Parathyroid adenoma (tissue), 2 donors: ENCODE data around the gene AACS.

ENCODE experiments used
- H2AFZ ChIP-seq: fragments of 300-600 bp; sonication (generic); one replicate; pipeline ENCODE4 v1.7.0; 2017; ENCODE audit warnings: antibody characterized with exemption, mild to moderate bottlenecking
- H3K27ac ChIP-seq: fragments of 300-600 bp; sonication (generic); one replicate; pipeline ENCODE4 v1.7.0; 2017
- H3K27me3 ChIP-seq: fragments of 300-600 bp; sonication (generic); one replicate; pipeline ENCODE4 v1.7.0; 2017; ENCODE audit warnings: low read length; ENCODE audit not compliant: control insufficient read depth, insufficient read depth
- H3K36me3 ChIP-seq: fragments of 300-600 bp; sonication (generic); one replicate; pipeline ENCODE4 v1.7.0; 2017; ENCODE audit warnings: low read length; ENCODE audit not compliant: control insufficient read depth, insufficient read depth
- H3K4me1 ChIP-seq: fragments of 300-600 bp; sonication (generic); one replicate; pipeline ENCODE4 v1.7.0; 2017; ENCODE audit warnings: control low read depth
- H3K4me2 ChIP-seq: fragments of 300-600 bp; sonication (generic); one replicate; pipeline ENCODE4 v1.7.0; 2017; ENCODE audit warnings: low read length
- H3K4me3 ChIP-seq: fragments of 300-600 bp; sonication (generic); one replicate; pipeline ENCODE4 v1.7.0; 2017; ENCODE audit warnings: low read depth, low read length
- H3K79me2 ChIP-seq: fragments of 300-600 bp; sonication (generic); one replicate; pipeline ENCODE4 v1.7.0; 2017; ENCODE audit warnings: control low read depth
- H3K9ac ChIP-seq: fragments of 300-600 bp; sonication (generic); one replicate; pipeline ENCODE4 v1.7.0; 2017; ENCODE audit warnings: mild to moderate bottlenecking
- H3K9me3 ChIP-seq: fragments of 300-600 bp; sonication (generic); one replicate; pipeline ENCODE4 v1.7.0; 2017; ENCODE audit warnings: low read length; ENCODE audit not compliant: control insufficient read depth
- CTCF ChIP-seq: fragments of 300-600 bp; sonication (generic); IDR thresholded peaks from one replicate; pipeline ENCODE4 v1.7.0; 2017; ENCODE audit warnings: antibody characterized with exemption, mild to moderate bottlenecking
- donor health status: primary hyperparathyroidism.

AACS gene

GRCh38 chr12:125149160-125150108 is 84.2 kb downstream of the AACS start:
- TF ChIP-seq CTCF, result no peak
- Histone ChIP-seq H3K4me1 (no peaks in the 10 kb centered on the region), H3K36me3 (no peaks in the 10 kb centered on the region), H3K27ac (no peak overlapping the region), H3K4me2 (no peak overlapping the region), H3K79me2 (no peaks in the 10 kb centered on the region), H3K9me3 (no peaks in the 10 kb centered on the region), H3K9ac (no peak overlapping the region), H3K27me3 (no peaks in the 10 kb centered on the region), H2AFZ (no peak overlapping the region), H3K4me3 (no peak overlapping the region)

GRCh38 chr12:125151284-125151683 is 86.0 kb downstream of the AACS start:
- no peak overlapping the region for H3K9ac ChIP-seq
- H3K27ac ChIP-seq, result no peak overlapping the region
- H3K9me3 ChIP-seq, result no peaks in the 10 kb centered on the region
- TF ChIP-seq CTCF, result no peak
- no peak overlapping the region for H2AFZ ChIP-seq
- H3K79me2 ChIP-seq, result no peaks in the 10 kb centered on the region
- no peak overlapping the region for H3K4me2 ChIP-seq
- no peaks in the 10 kb centered on the region for H3K27me3 ChIP-seq
- no peak overlapping the region for H3K4me3 ChIP-seq
- H3K36me3 ChIP-seq, result no peaks in the 10 kb centered on the region
- no peaks in the 10 kb centered on the region for H3K4me1 ChIP-seq

GRCh38 chr12:125152463-125152862 is 87.2 kb downstream of the AACS start:
- H3K9me3 ChIP-seq, result no peaks in the 10 kb centered on the region
- no peak overlapping the region for H3K9ac ChIP-seq
- H3K36me3 ChIP-seq, result no peaks in the 10 kb centered on the region
- TF ChIP-seq CTCF, result no peak
- no peak overlapping the region for H3K4me3 ChIP-seq
- no peak overlapping the region for H2AFZ ChIP-seq
- no peaks in the 10 kb centered on the region for H3K27me3 ChIP-seq
- no peaks in the 10 kb centered on the region for H3K79me2 ChIP-seq
- no peak overlapping the region for H3K4me2 ChIP-seq
- H3K4me1 ChIP-seq, result no peaks in the 10 kb centered on the region
- H3K27ac ChIP-seq, result no peak overlapping the region

GRCh38 chr12:125155366-125155765 is 90.1 kb downstream of the AACS start:
- Histone ChIP-seq H3K27me3 (no peaks in the 10 kb centered on the region), H3K4me2 (no peak overlapping the region), H3K27ac (no peak overlapping the region), H3K36me3 (no peaks in the 10 kb centered on the region), H2AFZ (no peak overlapping the region), H3K9ac (no peak overlapping the region), H3K4me3 (no peak overlapping the region), H3K9me3 (no peaks in the 10 kb centered on the region), H3K4me1 (no peaks in the 10 kb centered on the region), H3K79me2 (no peaks in the 10 kb centered on the region)
- no peak for TF ChIP-seq CTCF

- no peak for TF ChIP-seq CTCF
- Histone ChIP-seq H3K4me3 (no peak overlapping the region), H3K27ac (no peak overlapping the region), H3K79me2 (no peaks in the 10 kb centered on the region), H3K36me3 (no peaks in the 10 kb centered on the region), H3K4me2 (no peak overlapping the region), H3K9ac (no peak overlapping the region), H2AFZ (no peak overlapping the region), H3K4me1 (no peaks in the 10 kb centered on the region), H3K27me3 (no peaks in the 10 kb centered on the region), H3K9me3 (no peaks in the 10 kb centered on the region)
Observed at GRCh38 chr12:125157177-125157576, 91.9 kb downstream of the AACS start.
